Thyroid gland (tissue), 4 donors: ENCODE data around the gene ARID4B. TPM values are rescaled to one million over a fixed set of nuclear protein-coding genes. Genes with fewer than 3 reads are reported as not detected.
"Not testable (repeated sequence)": the region's sequence is repeated elsewhere in the genome, so short reads cannot be mapped to it uniquely, and the experiment has no call there.

ENCODE experiments used
- DNase-seq, 2 donors: peaks; one replicate each; pipeline ENCODE4 v3.0.0-alpha.2; 2019
- H3K27ac ChIP-seq, 3 donors: fragments of 200-600 bp; sonication (generic); 1 replicate in 2 of 3; 2 replicates in 1 of 3; pipeline ENCODE4 v1.5.1; 2016 to 2019; ENCODE audit warnings: mild to moderate bottlenecking in 1 of 3, moderate library complexity in 1 of 3
- H3K27me3 ChIP-seq: fragments of 200-600 bp; sonication (generic); one replicate; pipeline ENCODE4 v1.5.1; 2019
- H3K36me3 ChIP-seq, 2 donors: fragments of 200-600 bp; sonication (generic); one replicate each; pipeline ENCODE4 v1.5.1; 2016 to 2019
- H3K4me1 ChIP-seq, 2 donors: fragments of 200-600 bp; sonication (generic); one replicate each; pipeline ENCODE4 v1.5.1; 2017 to 2019
- H3K4me3 ChIP-seq, 3 donors: fragments of 200-600 bp; sonication (generic); replicated peaks in 1 of 3; 1 replicate in 2 of 3; 2 replicates in 1 of 3; pipeline ENCODE4 v1.5.1; 2016; ENCODE audit warnings: mild to moderate bottlenecking in 1 of 3
- H3K9me3 ChIP-seq: fragments of 200-600 bp; sonication (generic); one replicate; pipeline ENCODE4 v1.5.1; 2017
- CTCF ChIP-seq, 6 experiments: fragments of 200-600 bp in 3 of 6; fragments of 450-650 bp in 3 of 6; sonication (generic) in 3 of 6; IDR thresholded peaks; one replicate each; pipeline ENCODE4 v1.5.1; 2016 to 2019; ENCODE audit warnings: antibody characterized with exemption in 6 of 6, mild to moderate bottlenecking in 2 of 6, inconsistent platforms in 1 of 6, moderate library complexity in 1 of 6
- POLR2A ChIP-seq, 2 donors: fragments of 450-650 bp; IDR thresholded peaks; one replicate each; pipeline ENCODE4 v1.6.1; 2017; ENCODE audit warnings: antibody characterized with exemption in 2 of 2, mild to moderate bottlenecking in 2 of 2, moderate library complexity in 1 of 2
- WGBS, 2 donors: methylation state at CpG; one replicate each; pipeline ENCODE4 v1.1.5; 2017; 5-methylcytosine and 5-hydroxymethylcytosine counted together
- intact Hi-C: fragments of 100-400 bp; cut with DNase I; formaldehyde crosslinking; loops from one replicate; pipeline ENCODE4 v1.15.1; 2023
- total RNA-seq, 4 donors: library from RNA; depleted of rRNA; stranded (reverse); fragments of >200 nt; gene quantifications; one replicate each; pipeline ENCODE4 v1.2.3, GENCODE V29; 2016

Gene ARID4B
- total RNA-seq, 4 donors from 2014 or later = 49.0 to 65.4 (median 52.5) TPM

GRCh38 chr1:235315173-235315572, 12.8 kb downstream of the ARID4B start:
- WGBS, 2 donors = 95 to 97% methylated on average over 5 of the region's 5 CpGs
- Histone ChIP-seq H3K27me3 (no peaks in the 10 kb centered on the region), H3K4me1 (peaks cover 29 to 46% of the 10 kb centered on the region in 2 donors), H3K4me3 (no peak overlapping the region), H3K9me3 (no peaks in the 10 kb centered on the region), H3K27ac (no peak overlapping the region), H3K36me3 (no peaks in the 10 kb centered on the region)
- DNase-seq = no peak
- intact Hi-C loops = no loop called here
- TF ChIP-seq CTCF (IDR thresholded peaks at IDR 0.05) (no peak), POLR2A (IDR thresholded peaks at IDR 0.05) (no peak)

DNA sequence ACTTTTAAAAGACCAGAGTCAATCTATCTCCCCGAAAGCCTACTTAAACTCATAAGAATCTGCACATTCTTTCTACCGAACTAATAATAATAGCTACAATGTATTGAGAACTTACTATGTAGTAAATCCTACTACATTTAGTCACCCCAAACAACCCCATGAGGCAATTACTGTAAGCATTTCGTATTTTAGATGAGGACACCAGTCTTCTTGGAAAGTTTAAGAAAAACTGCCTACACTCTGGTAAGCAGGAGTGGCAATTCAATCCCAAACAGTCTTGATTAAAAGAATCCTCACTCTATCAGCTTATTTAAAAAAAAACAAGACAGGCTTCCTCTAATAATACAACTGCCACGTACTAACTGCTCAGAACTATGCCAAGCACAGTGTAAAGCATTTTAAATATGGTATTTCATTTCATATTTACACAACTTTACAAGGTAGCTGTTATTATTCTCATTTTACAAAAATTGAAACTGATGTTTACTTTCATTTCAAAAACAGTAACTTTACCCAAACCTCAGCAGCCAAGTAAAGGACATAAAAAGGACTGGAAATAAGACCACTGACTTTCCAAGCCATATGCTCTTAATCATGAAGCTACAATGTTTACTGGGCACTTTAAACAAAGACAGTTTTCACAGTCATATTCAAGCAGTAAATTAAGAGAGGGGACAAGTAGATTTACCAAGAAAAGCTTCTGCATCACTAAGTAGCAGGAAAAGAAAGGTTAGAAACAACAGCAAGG, 13.9 kb downstream of the ARID4B start:
- no peak for TF ChIP-seq CTCF (IDR thresholded peaks at IDR 0.05)
- no peak for TF ChIP-seq POLR2A (IDR thresholded peaks at IDR 0.05)
- DNase-seq = no peak
- H3K9me3 ChIP-seq = no peaks in the 10 kb centered on the region
- no peaks in the 10 kb centered on the region for H3K27me3 ChIP-seq
- H3K36me3 ChIP-seq = no peaks in the 10 kb centered on the region
- H3K27ac ChIP-seq = peak overlapping the region in 1 of 3 donors; percentile 38
- 46 to 50% methylated on average over 4 of the region's 4 CpGs for WGBS, 2 donors
- intact Hi-C loops = no loop called here
- H3K4me1 ChIP-seq = peaks cover 29 to 48% of the 10 kb centered on the region in 2 donors
- no peak overlapping the region for H3K4me3 ChIP-seq

GRCh38 chr1:235313262-235313661, 14.7 kb downstream of the ARID4B start:
- Histone ChIP-seq H3K27me3 (no peaks in the 10 kb centered on the region), H3K27ac (no peak overlapping the region), H3K4me1 (peaks cover 25 to 48% of the 10 kb centered on the region in 2 donors), H3K36me3 (no peaks in the 10 kb centered on the region), H3K9me3 (no peaks in the 10 kb centered on the region), H3K4me3 (no peak overlapping the region)
- WGBS, 2 donors = 65 to 68% methylated on average over 6 of the region's 6 CpGs
- TF ChIP-seq CTCF (IDR thresholded peaks at IDR 0.05) = no peak
- no peak for DNase-seq
- intact Hi-C loops = no loop called here

- intact Hi-C loops, DNase-seq, H3K9me3 ChIP-seq, H3K27me3 ChIP-seq, H3K36me3 ChIP-seq, H3K27ac ChIP-seq, H3K4me3 ChIP-seq: not testable (repeated sequence)
- 100% methylated on average over 1 of the region's 32 CpGs; no CpG with 5 or more reads in 1 of the 2 donors for WGBS, 2 donors
- peaks cover 43 to 52% of the 10 kb centered on the region in 2 donors for H3K4me1 ChIP-seq
These were observed 18.8 kb downstream of the ARID4B start for GRCh38 chr1:235309206-235309605.

- no peak overlapping the region for H3K4me3 ChIP-seq
- no peak for TF ChIP-seq CTCF (IDR thresholded peaks at IDR 0.05)
- no peak for TF ChIP-seq POLR2A (IDR thresholded peaks at IDR 0.05)
- H3K4me1 ChIP-seq = peaks cover 31 to 34% of the 10 kb centered on the region in 2 donors
- no peaks in the 10 kb centered on the region for H3K27me3 ChIP-seq
- WGBS, 2 donors = 77 to 93% methylated on average over 7 of the region's 7 CpGs
- no peaks in the 10 kb centered on the region for H3K9me3 ChIP-seq
- DNase-seq = no peak
- intact Hi-C loops = no loop called here
- H3K27ac ChIP-seq = peak overlapping the region in 1 of 3 donors; percentile 20
- H3K36me3 ChIP-seq = no peaks in the 10 kb centered on the region
These were observed 20.5 kb downstream of the ARID4B start for GRCh38 chr1:235307158-235308124.
